Non-pigmented ciliary epithelial cell (primary cell): ENCODE measurements around the gene LSM8.
"Not testable (repeated sequence)": the region's sequence is repeated elsewhere in the genome, so short reads cannot be mapped to it uniquely, and the experiment has no call there.

Experiments
- DNase-seq: peaks from one replicate; pipeline ENCODE4 v3.0.0-alpha.2; 2010; ENCODE audit warnings: low read depth

The LSM8 gene

GRCh38 chr7:118214051-118214832, 30.3 kb downstream of the LSM8 start:
- peak; percentile 37 for DNase-seq

GRCh38 chr7:118214833-118215182, 30.8 kb downstream of the LSM8 start:
- no peak for DNase-seq

GRCh38 chr7:118217210-118217619, 33.3 kb downstream of the LSM8 start:
- no peak for DNase-seq

- DNase-seq: no peak
These were observed 34.6 kb downstream of the LSM8 start for GRCh38 chr7:118218413-118219156.

GRCh38 chr7:118219157-118219512, 35.2 kb downstream of the LSM8 start:
- DNase-seq: no peak

- no peak for DNase-seq
These were observed 36.6 kb downstream of the LSM8 start for GRCh38 chr7:118220583-118220982.

- DNase-seq: no peak
These were observed 38.6 kb downstream of the LSM8 start for GRCh38 chr7:118222591-118222990.

- no peak for DNase-seq
These were observed 40.6 kb downstream of the LSM8 start, which contains the start of gene ANKRD7 for GRCh38 chr7:118224521-118224920. Gene ANKRD7 (plus strand): TSS chr7:118224704. CDS start chr7:118224831, 127 bp downstream.

GRCh38 chr7:118232837-118233236, 48.9 kb downstream of the LSM8 start:
- no peak for DNase-seq

GRCh38 chr7:118233799-118234198, 49.8 kb downstream of the LSM8 start:
- DNase-seq: no peak

GRCh38 chr7:118239014-118239413, 55.0 kb downstream of the LSM8 start:
- DNase-seq: no peak

- not testable (repeated sequence) for DNase-seq
These were observed 56.4 kb downstream of the LSM8 start for GRCh38 chr7:118240320-118240719.
